RPMI8226 (cell line): Measurements from ENCODE around the gene RAB30.

Experiments used
- DNase-seq: peaks from one replicate; pipeline ENCODE4 v3.0.0-alpha.2; 2015

The RAB30 gene

GRCh38 chr11:83071567-83072349 lies at the start of gene RAB30:
TSS of gene RAB30 (minus strand) at chr11:83071897. CDS start at chr11:82997316, 74,581 bp downstream.
- peak; percentile 99 for DNase-seq

GRCh38 chr11:83120327-83120726 lies 48.6 kb upstream of the RAB30 start:
- no peak for DNase-seq

GRCh38 chr11:83119216-83119615 lies 47.5 kb upstream of the RAB30 start:
- DNase-seq, result no peak

GRCh38 chr11:83118814-83119213 lies 47.1 kb upstream of the RAB30 start:
- DNase-seq, result no peak

- DNase-seq, result no peak
Measured at GRCh38 chr11:83116015-83116641, 44.4 kb upstream of the RAB30 start.

GRCh38 chr11:83115551-83115950 lies 43.9 kb upstream of the RAB30 start:
- no peak for DNase-seq

- DNase-seq, result no peak
Measured at GRCh38 chr11:83115026-83115425, 43.3 kb upstream of the RAB30 start.

GRCh38 chr11:83112886-83113285 lies 41.2 kb upstream of the RAB30 start:
- no peak for DNase-seq

GRCh38 chr11:83105168-83105567 lies 33.5 kb upstream of the RAB30 start:
- DNase-seq, result no peak

- no peak for DNase-seq
Measured at GRCh38 chr11:83102834-83103233, 31.1 kb upstream of the RAB30 start.

- no peak for DNase-seq
Measured at GRCh38 chr11:83097429-83098075, 25.9 kb upstream of the RAB30 start.

- no peak for DNase-seq
Measured at GRCh38 chr11:83093634-83094033, 21.9 kb upstream of the RAB30 start.

- DNase-seq, result no peak
Measured at GRCh38 chr11:83092488-83093384, 21.0 kb upstream of the RAB30 start.

GRCh38 chr11:83088965-83089364 lies 17.3 kb upstream of the RAB30 start:
- no peak for DNase-seq

GRCh38 chr11:83087035-83087434 lies 15.3 kb upstream of the RAB30 start:
- peak; percentile 28 for DNase-seq

- no peak for DNase-seq
Measured at GRCh38 chr11:83079820-83080219, 8.1 kb upstream of the RAB30 start.

- no peak for DNase-seq
Measured at GRCh38 chr11:83078269-83078668, 6.6 kb upstream of the RAB30 start.

GRCh38 chr11:83073884-83074283 lies 2.2 kb upstream of the RAB30 start:
- DNase-seq, result no peak

- no peak for DNase-seq
Measured at GRCh38 chr11:83073258-83073657, 1.6 kb upstream of the RAB30 start.

- peak; percentile 17 for DNase-seq
Measured at GRCh38 chr11:83072350-83073242, 899 bp upstream of the RAB30 start.

- peak; percentile 34 for DNase-seq
Measured at GRCh38 chr11:83070731-83071566, 748 bp downstream of the RAB30 start.
